ENCODE measurements around the gene PTPRN2.

Gene PTPRN2

DNA sequence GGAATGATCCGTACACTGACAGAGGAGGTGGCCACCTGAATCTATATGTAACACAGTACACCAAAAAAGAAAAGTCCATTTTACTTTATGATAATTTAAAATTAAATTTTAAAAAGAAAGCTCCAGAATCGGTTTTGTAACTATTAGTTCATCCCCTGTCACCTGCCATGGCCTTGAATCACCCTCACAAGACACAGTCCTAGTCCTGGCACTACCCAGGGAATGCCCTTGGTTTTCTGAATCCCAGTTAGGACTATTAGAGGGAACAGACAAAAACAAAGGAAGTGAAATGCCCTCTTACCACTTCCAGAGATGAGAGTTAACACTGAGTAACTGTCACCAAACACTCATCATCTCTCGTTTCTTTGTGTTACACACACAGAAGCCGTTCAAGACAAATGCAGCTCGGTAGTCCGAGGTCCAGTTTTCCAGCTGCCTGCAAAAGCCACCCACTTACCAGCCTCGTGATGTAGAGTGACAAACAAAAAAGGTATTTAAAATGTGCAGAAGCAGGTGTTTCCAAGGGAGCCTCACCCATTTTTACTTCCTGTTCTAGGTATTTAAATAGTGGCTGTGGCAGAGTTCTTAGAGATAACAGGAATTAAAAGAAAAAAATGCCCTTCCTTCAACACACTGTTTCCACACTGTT is 6.1 kb downstream of the PTPRN2 start:
- DNase-seq (ENCODE audit: low spot score): no peak
- in situ Hi-C loops (cut with MboI; ENCODE audit: low sequenced_read_pairs, unreplicated experiment): no loop called here
- TF ChIP-seq, protein P1, sequence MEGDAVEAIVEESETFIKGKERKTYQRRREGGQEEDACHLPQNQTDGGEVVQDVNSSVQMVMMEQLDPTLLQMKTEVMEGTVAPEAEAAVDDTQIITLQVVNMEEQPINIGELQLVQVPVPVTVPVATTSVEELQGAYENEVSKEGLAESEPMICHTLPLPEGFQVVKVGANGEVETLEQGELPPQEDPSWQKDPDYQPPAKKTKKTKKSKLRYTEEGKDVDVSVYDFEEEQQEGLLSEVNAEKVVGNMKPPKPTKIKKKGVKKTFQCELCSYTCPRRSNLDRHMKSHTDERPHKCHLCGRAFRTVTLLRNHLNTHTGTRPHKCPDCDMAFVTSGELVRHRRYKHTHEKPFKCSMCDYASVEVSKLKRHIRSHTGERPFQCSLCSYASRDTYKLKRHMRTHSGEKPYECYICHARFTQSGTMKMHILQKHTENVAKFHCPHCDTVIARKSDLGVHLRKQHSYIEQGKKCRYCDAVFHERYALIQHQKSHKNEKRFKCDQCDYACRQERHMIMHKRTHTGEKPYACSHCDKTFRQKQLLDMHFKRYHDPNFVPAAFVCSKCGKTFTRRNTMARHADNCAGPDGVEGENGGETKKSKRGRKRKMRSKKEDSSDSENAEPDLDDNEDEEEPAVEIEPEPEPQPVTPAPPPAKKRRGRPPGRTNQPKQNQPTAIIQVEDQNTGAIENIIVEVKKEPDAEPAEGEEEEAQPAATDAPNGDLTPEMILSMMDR (IDR thresholded peaks at IDR 0.05; ENCODE audit: borderline replicate concordance, control extremely low read depth, extremely low read depth, insufficient read depth, missing control alignments): no peak

DNA sequence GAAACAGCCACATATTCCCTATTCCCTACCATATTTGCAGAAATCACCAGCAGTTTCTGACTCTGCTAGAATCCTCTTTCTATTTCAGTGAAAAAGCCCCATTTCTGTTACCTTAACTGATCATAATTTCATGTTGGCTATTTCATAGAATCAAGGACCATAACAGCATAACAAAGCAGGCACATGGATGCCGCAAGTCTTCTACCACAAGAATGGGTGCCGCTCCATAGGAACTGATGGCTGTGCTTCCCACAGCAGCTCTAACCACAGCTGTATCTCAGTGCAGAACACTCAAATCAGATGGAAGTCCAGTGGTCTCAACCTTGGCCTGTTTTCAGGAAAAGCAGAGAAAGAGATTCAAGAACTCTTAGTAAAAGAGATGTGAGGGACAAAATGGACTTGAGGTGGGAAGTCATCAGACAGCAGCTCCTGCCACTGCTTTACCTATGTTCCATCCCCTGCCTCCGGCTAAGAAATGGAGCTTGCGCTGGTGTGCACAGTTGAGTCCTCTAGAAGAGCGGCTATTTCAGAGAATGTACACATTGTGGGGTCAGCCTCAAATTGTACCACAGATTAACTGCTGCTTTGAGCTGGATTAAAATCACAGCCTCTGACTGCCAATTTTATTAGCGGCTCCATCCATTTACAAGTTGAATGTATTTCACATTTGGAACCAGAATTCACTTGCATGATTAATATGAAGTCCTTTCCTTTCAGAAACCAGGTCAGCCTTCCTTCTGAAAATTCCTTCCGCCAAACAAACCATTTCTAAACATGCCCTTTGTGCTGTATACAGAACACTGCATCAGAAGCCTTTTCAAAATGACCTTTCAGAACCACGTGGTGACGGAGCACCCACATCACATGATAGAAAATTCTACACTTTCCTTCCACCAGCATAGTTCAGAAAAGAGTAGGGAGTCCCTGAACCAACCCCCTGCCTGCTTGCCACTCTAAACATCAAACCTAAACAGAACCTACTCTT is 7.7 kb downstream of the PTPRN2 start:
- no peak for DNase-seq (ENCODE audit: low spot score)
- TF ChIP-seq, protein P1 (IDR thresholded peaks at IDR 0.05; ENCODE audit: borderline replicate concordance, control extremely low read depth, extremely low read depth, insufficient read depth, missing control alignments): no peak
- in situ Hi-C loops (cut with MboI; ENCODE audit: low sequenced_read_pairs, unreplicated experiment): no loop called here

DNA sequence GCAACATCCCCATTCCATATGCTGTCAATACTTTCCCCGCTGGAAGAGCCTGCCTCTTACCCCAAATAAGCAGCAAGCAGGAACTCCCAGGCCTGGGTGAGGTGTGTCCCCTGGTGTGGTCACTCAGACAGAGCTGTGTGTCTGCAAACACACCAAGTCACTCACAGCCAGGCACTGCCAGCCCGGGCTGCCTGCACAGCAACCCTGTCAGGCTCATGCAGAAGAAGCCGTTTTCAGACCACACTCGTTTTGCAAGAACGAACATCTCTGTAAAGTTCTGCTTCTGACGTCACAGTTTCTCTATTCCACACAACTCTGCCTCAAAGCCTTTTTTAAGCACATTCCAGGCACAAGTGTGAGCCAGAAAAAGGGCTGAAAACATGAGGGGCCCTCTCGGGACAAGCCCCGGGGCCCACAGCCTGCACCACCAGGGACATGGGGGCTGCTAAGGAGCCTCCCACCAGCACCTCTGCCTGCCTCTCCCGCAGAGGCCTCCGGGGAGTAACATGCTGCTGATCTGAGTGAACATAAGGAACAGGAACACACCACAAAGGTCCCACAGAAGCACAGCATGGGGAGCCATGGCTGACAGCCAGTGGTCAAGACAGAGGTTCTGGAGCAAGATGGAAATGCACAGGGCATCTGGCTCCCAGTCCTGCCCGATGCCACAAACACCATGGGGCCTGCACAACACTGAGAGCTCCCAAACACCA is 11.4 kb downstream of the PTPRN2 start:
- DNase-seq (ENCODE audit: low spot score): no peak
- TF ChIP-seq, protein P1 (IDR thresholded peaks at IDR 0.05; ENCODE audit: borderline replicate concordance, control extremely low read depth, extremely low read depth, insufficient read depth, missing control alignments): no peak

DNA sequence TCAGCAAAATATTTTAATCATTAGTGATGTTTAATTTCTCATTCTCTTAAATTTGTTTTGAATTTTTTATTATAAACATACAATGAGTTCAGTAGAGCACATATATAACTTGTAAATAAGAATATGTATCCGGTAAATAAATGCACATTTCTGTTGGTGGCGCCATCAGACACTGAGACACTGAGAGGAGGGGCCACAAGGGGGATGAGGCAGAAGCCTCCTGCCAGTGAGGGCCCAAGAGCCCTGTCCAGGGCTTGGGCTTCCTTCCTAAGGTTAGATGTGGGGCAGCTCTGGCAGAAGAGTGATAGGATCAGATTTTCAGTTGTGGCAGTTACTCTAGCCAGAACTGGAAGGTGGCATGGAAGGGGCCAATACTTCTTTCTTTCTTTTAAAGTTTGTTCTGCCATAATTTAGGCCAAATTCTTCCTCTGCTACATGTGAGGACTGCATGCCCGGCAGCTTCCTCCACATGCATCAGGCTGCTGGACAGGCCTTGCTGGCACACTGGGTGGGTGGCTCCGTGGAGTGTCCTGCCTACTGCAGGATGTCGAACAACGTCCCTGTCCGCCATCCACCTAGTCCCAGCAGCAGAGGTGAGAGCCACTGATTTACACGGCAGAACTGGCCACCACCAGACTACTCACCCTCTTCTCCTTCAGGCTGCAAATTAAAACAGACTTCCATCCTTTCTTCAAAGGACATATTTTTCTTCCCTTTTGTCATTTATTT is 13.2 kb downstream of the PTPRN2 start:
- in situ Hi-C loops (cut with MboI; ENCODE audit: low sequenced_read_pairs, unreplicated experiment): no loop called here
- DNase-seq (ENCODE audit: low spot score): no peak
- TF ChIP-seq, protein P1 (IDR thresholded peaks at IDR 0.05; ENCODE audit: borderline replicate concordance, control extremely low read depth, extremely low read depth, insufficient read depth, missing control alignments): no peak

More for the DNA sequence above, 11.4 kb downstream of the PTPRN2 start:
- in situ Hi-C loops (cut with MboI; ENCODE audit: low sequenced_read_pairs, unreplicated experiment): no loop called here

DNA sequence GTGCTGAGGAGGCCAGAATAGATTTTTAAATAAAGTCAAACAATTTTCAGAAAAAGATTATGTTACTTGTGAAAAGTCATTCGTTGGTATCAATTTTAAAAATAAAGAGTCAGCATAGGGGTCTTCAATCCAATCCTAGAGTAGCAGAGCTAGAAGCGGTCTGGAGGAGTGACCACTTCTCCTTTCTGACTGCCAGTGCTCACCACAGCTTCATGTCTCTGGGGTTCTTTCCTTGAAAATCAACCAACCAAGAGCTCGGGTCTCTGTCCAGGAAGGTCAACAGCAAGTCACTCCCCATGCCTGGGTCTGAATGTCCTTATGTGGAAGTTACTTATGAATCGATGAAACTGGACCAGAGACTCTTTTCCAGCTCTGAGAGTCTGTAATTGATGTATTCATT is 14.3 kb downstream of the PTPRN2 start:
- TF ChIP-seq, protein P1 (IDR thresholded peaks at IDR 0.05; ENCODE audit: borderline replicate concordance, control extremely low read depth, extremely low read depth, insufficient read depth, missing control alignments): no peak
- no peak for DNase-seq (ENCODE audit: low spot score)
- in situ Hi-C loops (cut with MboI; ENCODE audit: low sequenced_read_pairs, unreplicated experiment): no loop called here
